Measurements from ENCODE around the gene AFMID.

DNA sequence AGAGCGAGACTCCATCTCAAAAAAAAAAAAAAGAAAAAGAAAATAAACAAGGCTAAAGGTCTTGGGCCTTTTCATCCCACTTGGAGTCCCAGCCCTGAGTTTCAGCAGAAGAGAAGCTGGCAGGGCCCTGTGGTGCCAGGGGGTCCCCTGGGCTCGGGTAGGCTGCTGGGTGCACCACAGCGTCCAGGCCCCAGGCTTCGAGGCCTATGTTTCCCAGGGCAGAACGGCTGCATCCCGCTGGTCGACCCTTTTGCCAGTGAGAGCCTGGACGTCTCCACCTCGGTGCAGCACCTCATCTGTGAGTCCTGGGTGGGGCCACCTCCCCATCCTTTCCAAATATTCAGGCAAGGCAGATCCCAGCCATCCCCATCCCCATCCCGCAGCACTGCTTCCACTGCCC, 46.5 kb downstream of the AFMID start:
- TF ChIP-seq, protein P1, sequence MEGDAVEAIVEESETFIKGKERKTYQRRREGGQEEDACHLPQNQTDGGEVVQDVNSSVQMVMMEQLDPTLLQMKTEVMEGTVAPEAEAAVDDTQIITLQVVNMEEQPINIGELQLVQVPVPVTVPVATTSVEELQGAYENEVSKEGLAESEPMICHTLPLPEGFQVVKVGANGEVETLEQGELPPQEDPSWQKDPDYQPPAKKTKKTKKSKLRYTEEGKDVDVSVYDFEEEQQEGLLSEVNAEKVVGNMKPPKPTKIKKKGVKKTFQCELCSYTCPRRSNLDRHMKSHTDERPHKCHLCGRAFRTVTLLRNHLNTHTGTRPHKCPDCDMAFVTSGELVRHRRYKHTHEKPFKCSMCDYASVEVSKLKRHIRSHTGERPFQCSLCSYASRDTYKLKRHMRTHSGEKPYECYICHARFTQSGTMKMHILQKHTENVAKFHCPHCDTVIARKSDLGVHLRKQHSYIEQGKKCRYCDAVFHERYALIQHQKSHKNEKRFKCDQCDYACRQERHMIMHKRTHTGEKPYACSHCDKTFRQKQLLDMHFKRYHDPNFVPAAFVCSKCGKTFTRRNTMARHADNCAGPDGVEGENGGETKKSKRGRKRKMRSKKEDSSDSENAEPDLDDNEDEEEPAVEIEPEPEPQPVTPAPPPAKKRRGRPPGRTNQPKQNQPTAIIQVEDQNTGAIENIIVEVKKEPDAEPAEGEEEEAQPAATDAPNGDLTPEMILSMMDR (IDR thresholded peaks at IDR 0.05) = no peak
- no peak for TF ChIP-seq POLR2A (IDR thresholded peaks at IDR 0.05)

Measured in body of pancreas (tissue), 4 donors.